SK-N-SH (cell line): ENCODE results near the gene TBC1D1. TPM values are rescaled to one million over a fixed set of nuclear protein-coding genes. Genes with fewer than 3 reads are reported as not detected.

ENCODE experiments used
- CTCF ChIA-PET: fragments of 300-600, 350-600 bp; formaldehyde crosslinking; extraction: SDS; loops from one replicate; lab custom pipeline; 2021; lab: Yijun Ruan, JAX
- POLR2A ChIA-PET: fragments of 350-600 bp; sonication (Branson Sonifier 250); formaldehyde crosslinking; extraction: SDS; loops from one replicate; lab custom pipeline; 2020; ENCODE audit warnings: antibody characterized with exemption, inconsistent platforms; lab: Yijun Ruan, JAX
- DNase-seq: peaks from one replicate; pipeline ENCODE4 v3.0.0; 2012
- H2AFZ ChIP-seq: fragments of 200-600 bp; sonication (generic); 2 replicates; pipeline ENCODE4 v1.8.1; 2016; ENCODE audit warnings: antibody characterized with exemption, mild to moderate bottlenecking, low read depth
- H3F3A ChIP-seq: fragments of 200-600 bp; sonication (generic); replicated peaks from 2 replicates; pipeline ENCODE3; 2016; ENCODE audit warnings: antibody characterized with exemption, mild to moderate bottlenecking; ENCODE audit not compliant: insufficient read depth
- H3K27ac ChIP-seq, 2 experiments: fragments of 200-500 bp in 1 of 2; fragments of 200-600 bp in 1 of 2; sonication (Bioruptor generic) in 1 of 2; sonication (generic), shearing (Covaris generic) in 1 of 2; 2 replicates each; pipeline versions ENCODE4 v1.5.1 to v1.6.1; 2014 to 2016; ENCODE audit warnings: low read depth in 2 of 2, inconsistent platforms in 1 of 2, low read length in 1 of 2, mild to moderate bottlenecking in 1 of 2, mixed read lengths in 1 of 2
- H3K27me3 ChIP-seq: fragments of 200-600 bp; sonication (generic), shearing (Covaris generic); 2 replicates; pipeline ENCODE4 v1.6.1; 2016; ENCODE audit warnings: mixed run types; ENCODE audit not compliant: insufficient read depth
- H3K36me3 ChIP-seq, 2 experiments: fragments of 200-500 bp in 1 of 2; fragments of 200-600 bp in 1 of 2; sonication (Bioruptor generic) in 1 of 2; sonication (generic) in 1 of 2; replicated peaks in 1 of 2; 2 replicates each; pipeline versions ENCODE3 to v1.5.1; 2014 to 2016; ENCODE audit warnings: low read length in 1 of 2, mild to moderate bottlenecking in 1 of 2; ENCODE audit not compliant: insufficient read depth in 2 of 2, control insufficient read depth in 1 of 2
- H3K4me1 ChIP-seq, 2 experiments: fragments of 200-500 bp in 1 of 2; fragments of 200-600 bp in 1 of 2; sonication (Bioruptor generic) in 1 of 2; sonication (generic), shearing (Covaris generic) in 1 of 2; 2 replicates each; pipeline versions ENCODE4 v1.5.1 to v1.6.1; 2014 to 2016; ENCODE audit warnings: low read depth in 1 of 2, low read length in 1 of 2, mixed run types in 1 of 2; ENCODE audit not compliant: insufficient read depth in 2 of 2, control insufficient read depth in 1 of 2
- H3K4me2 ChIP-seq: fragments of 200-600 bp; sonication (generic), shearing (Covaris generic); 2 replicates; pipeline ENCODE4 v1.6.1; 2017; ENCODE audit warnings: mixed run types
- H3K4me3 ChIP-seq, 2 experiments: fragments of 200-500 bp in 1 of 2; fragments of 200-600 bp in 1 of 2; sonication (Bioruptor generic) in 1 of 2; sonication (generic), shearing (Covaris generic) in 1 of 2; 2 replicates each; pipeline versions ENCODE4 v1.5.1 to v1.8.1; 2014 to 2016; ENCODE audit warnings: low read depth in 2 of 2, inconsistent platforms in 1 of 2, low read length in 1 of 2, mild to moderate bottlenecking in 1 of 2, mixed read lengths in 1 of 2, moderate library complexity in 1 of 2
- H3K79me2 ChIP-seq: fragments of 200-600 bp; sonication (generic); 2 replicates; pipeline ENCODE4 v1.8.1; 2017; ENCODE audit warnings: mild to moderate bottlenecking; ENCODE audit not compliant: insufficient read depth
- H3K9ac ChIP-seq: fragments of 200-600 bp; sonication (generic); 2 replicates; pipeline ENCODE4 v1.6.1; 2017; ENCODE audit warnings: mixed run types
- H3K9me2 ChIP-seq: fragments of 200-600 bp; sonication (generic); 2 replicates; pipeline ENCODE4 v1.6.1; 2017; ENCODE audit warnings: mixed run types
- H3K9me3 ChIP-seq: fragments of 200-600 bp; sonication (generic); 2 replicates; pipeline ENCODE4 v1.6.1; 2017; ENCODE audit warnings: mixed run types, mild to moderate bottlenecking, moderate library complexity
- H4K20me1 ChIP-seq: fragments of 200-600 bp; sonication (generic); 2 replicates; pipeline ENCODE4 v1.6.1; 2017; ENCODE audit warnings: mild to moderate bottlenecking, mixed run types; ENCODE audit not compliant: insufficient read depth
- ELF1 ChIP-seq: IDR thresholded peaks from 2 replicates; pipeline ENCODE4 v1.4.0; 2012
- FOXM1 ChIP-seq: IDR thresholded peaks from 2 replicates; pipeline ENCODE4 v1.4.0; 2012; ENCODE audit warnings: low read depth, mild to moderate bottlenecking
- JUND ChIP-seq: IDR thresholded peaks from 2 replicates; pipeline ENCODE4 v1.4.0; 2012
- MEF2A ChIP-seq: IDR thresholded peaks from 2 replicates; pipeline ENCODE4 v1.4.0; 2012; ENCODE audit warnings: low read depth, borderline replicate concordance
- NFIC ChIP-seq: IDR thresholded peaks from 2 replicates; pipeline ENCODE4 v1.4.0; 2012; ENCODE audit warnings: borderline replicate concordance
- POLR2AphosphoS5 ChIP-seq: IDR thresholded peaks from 2 replicates; pipeline ENCODE4 v1.6.1; 2012; ENCODE audit warnings: low read depth, low read length
- RCOR1 ChIP-seq: fragments of 150-350 bp; IDR thresholded peaks from 2 replicates; pipeline ENCODE4 v1.6.1; 2017; ENCODE audit warnings: antibody characterized with exemption, low read length
- RXRA ChIP-seq: IDR thresholded peaks from 2 replicates; pipeline ENCODE4 v1.4.0; 2012; ENCODE audit warnings: low read depth, mild to moderate bottlenecking, borderline replicate concordance
- TCF12 ChIP-seq: IDR thresholded peaks from 2 replicates; pipeline ENCODE4 v1.4.0; 2012
- WGBS: methylation state at CpG from one replicate; pipeline ENCODE4 v1.1.6; 2017; ENCODE audit warnings: low lambda C conversion rate; 5-methylcytosine and 5-hydroxymethylcytosine counted together
- polyA plus RNA-seq, 3 experiments: library from polyadenylated mRNA; depleted of rRNA; stranded (reverse); fragments of >200 nt; gene quantifications; 2 replicates each; pipeline ENCODE4 v1.2.3, GENCODE V29; 2012
- TF ChIP-seq, protein P1 (sequence below): IDR thresholded peaks from 2 replicates; pipeline ENCODE4 v1.4.0; 2012; ENCODE audit warnings: low read depth, borderline replicate concordance
- TF ChIP-seq, protein P2 (sequence below): IDR thresholded peaks from 2 replicates; pipeline ENCODE4; 2012
- TF ChIP-seq, protein P3 (sequence below): fragments of 150-350 bp; IDR thresholded peaks from 2 replicates; pipeline ENCODE4 v1.6.1; 2017; ENCODE audit warnings: antibody characterized with exemption, low read length, low read depth, borderline replicate concordance

Gene TBC1D1
- polyA plus RNA-seq, 1 of the 3 experiments (the other 2 are of a cell fraction) = 29.8 TPM

GRCh38 chr4:37909332-37910090, 18.6 kb downstream of the TBC1D1 start:
- Histone ChIP-seq H3K9ac (no peak overlapping the region), H2AFZ (no peak overlapping the region), H3K4me2 (no peak overlapping the region), H3K79me2 (no peaks in the 10 kb centered on the region), H3K27ac (no peak overlapping the region), H3K27me3 (peaks cover 15% of the 10 kb centered on the region; the same call in 1 of the 2 replicates), H3K36me3 (no peaks in the 10 kb centered on the region), H3K9me3 (no peaks in the 10 kb centered on the region), H3K4me3 (no peak overlapping the region), H3K9me2 (no peaks in the 10 kb centered on the region), H3F3A (no peaks in the 10 kb centered on the region), H4K20me1 (no peaks in the 10 kb centered on the region), H3K4me1 (no peaks in the 10 kb centered on the region)
- no peak for TF ChIP-seq MEF2A
- no peak for TF ChIP-seq TCF12
- 85% methylated on average over 8 of the region's 8 CpGs for WGBS
- CTCF ChIA-PET = no interaction called here
- POLR2A ChIA-PET = no interaction called here
- DNase-seq = no peak

DNA sequence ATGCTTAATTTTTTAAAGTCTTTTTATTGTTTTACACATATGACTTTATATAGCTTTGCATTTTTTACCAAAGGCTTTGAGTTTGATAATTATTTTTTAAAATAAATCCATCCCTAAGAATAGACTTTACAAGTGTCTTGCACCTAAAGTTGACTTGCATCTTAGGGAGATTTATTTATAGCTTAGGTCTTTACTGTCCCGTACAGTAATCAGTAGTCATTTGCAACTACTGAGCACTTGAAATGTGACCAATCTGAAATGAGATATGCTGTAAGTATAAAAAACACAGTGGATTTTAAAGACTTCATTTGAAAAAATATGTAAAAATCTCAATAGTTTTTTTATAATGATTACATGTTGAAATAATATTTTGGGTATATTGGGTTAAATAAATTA, 19.2 kb downstream of the TBC1D1 start:
- POLR2A ChIA-PET = no interaction called here
- CTCF ChIA-PET = no interaction called here
- H3K4me3 ChIP-seq = no peak overlapping the region
- H3K27me3 ChIP-seq = peaks cover 18% of the 10 kb centered on the region; the same call in 1 of the 2 replicates
- no peaks in the 10 kb centered on the region for H3K79me2 ChIP-seq
- H3K27ac ChIP-seq = no peak overlapping the region
- no peaks in the 10 kb centered on the region for H3K4me1 ChIP-seq
- WGBS = 86% methylated on average over 1 of the region's 1 CpG
- TF ChIP-seq ELF1 = no peak
- no peak for TF ChIP-seq POLR2AphosphoS5
- no peak for TF ChIP-seq RXRA
- TF ChIP-seq MEF2A = no peak
- TF ChIP-seq RCOR1 = no peak
- TF ChIP-seq, protein P1, sequence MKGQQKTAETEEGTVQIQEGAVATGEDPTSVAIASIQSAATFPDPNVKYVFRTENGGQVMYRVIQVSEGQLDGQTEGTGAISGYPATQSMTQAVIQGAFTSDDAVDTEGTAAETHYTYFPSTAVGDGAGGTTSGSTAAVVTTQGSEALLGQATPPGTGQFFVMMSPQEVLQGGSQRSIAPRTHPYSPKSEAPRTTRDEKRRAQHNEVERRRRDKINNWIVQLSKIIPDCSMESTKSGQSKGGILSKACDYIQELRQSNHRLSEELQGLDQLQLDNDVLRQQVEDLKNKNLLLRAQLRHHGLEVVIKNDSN = no peak
- TF ChIP-seq, protein P2, sequence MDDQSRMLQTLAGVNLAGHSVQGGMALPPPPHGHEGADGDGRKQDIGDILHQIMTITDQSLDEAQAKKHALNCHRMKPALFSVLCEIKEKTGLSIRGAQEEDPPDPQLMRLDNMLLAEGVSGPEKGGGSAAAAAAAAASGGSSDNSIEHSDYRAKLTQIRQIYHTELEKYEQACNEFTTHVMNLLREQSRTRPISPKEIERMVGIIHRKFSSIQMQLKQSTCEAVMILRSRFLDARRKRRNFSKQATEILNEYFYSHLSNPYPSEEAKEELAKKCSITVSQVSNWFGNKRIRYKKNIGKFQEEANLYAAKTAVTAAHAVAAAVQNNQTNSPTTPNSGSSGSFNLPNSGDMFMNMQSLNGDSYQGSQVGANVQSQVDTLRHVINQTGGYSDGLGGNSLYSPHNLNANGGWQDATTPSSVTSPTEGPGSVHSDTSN = no peak
- no peak for TF ChIP-seq NFIC
- TF ChIP-seq FOXM1 = no peak
- TF ChIP-seq JUND = no peak
- TF ChIP-seq, protein P3, sequence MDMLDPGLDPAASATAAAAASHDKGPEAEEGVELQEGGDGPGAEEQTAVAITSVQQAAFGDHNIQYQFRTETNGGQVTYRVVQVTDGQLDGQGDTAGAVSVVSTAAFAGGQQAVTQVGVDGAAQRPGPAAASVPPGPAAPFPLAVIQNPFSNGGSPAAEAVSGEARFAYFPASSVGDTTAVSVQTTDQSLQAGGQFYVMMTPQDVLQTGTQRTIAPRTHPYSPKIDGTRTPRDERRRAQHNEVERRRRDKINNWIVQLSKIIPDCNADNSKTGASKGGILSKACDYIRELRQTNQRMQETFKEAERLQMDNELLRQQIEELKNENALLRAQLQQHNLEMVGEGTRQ = no peak
- no peaks in the 10 kb centered on the region for H3F3A ChIP-seq
- no peaks in the 10 kb centered on the region for H3K9me2 ChIP-seq
- no peaks in the 10 kb centered on the region for H3K9me3 ChIP-seq
- no peaks in the 10 kb centered on the region for H4K20me1 ChIP-seq
- no peaks in the 10 kb centered on the region for H3K36me3 ChIP-seq
- H3K9ac ChIP-seq = no peak overlapping the region
- DNase-seq = no peak
- no peak overlapping the region for H2AFZ ChIP-seq
- no peak overlapping the region for H3K4me2 ChIP-seq
